ENCODE results near the gene DSC1. TPM values are rescaled to one million over a fixed set of nuclear protein-coding genes. Genes with fewer than 3 reads are reported as not detected.

The DSC1 gene
- total and polyA plus RNA-seq, 2 of the 8 experiments (the other 6 are each of a cell fraction or from before 2014, with no cell fraction given) = 0.02 TPM; not detected in 1

DNA sequence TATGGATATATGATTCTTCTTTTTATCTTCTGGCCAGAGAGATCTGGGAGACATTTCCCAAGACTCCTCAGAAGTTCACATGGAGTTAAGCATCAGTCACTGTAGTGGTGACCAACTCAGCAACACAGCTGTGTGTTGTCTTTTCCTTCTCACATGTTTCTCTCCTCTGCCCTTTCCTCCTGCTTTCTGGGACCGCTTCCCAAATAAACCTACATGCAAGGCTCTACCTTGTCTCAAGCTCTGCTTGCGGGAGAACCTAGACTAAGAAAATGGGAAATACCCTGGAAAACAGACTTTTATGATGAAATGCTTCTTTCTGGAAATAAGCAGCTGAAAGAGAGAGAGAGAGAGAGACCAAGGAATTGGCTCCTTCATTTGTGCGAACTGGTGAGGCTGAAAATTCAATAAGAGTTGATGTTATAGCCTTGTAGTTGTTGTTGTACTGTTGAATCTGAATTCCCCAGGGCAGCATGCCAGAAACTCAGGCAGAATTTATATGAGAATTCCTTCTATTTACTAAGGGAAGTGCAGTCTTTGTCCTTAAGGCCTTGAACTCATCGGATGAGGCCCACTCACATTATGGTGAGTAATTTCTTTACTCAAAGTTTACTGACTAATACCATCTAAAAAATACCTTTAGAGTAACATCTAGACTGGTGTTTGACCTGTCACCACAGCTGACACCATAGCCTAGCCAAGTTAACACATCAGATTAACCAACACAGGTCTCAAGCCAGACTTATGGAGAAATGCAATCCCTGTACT, 22.7 kb upstream of the DSC1 start:
- H2AFZ ChIP-seq (ENCODE audit: low read length) = no peak overlapping the region
- H4K20me1 ChIP-seq (replicated peaks in 1 of 2; ENCODE audit: control insufficient read depth in 1 of 2, insufficient read depth in 2 of 2, low read length in 2 of 2) = no peaks in the 10 kb centered on the region
- 69% methylated on average over 4 of the region's 4 CpGs; no CpG with 5 or more reads in 1 of the 2 experiments for WGBS, 2 experiments (ENCODE audit: extremely low coverage in 1 of 2, insufficient coverage in 1 of 2, insufficient read length in 1 of 2, insufficient replicate concordance in 2 of 2, low coverage in 1 of 2, low lambda C conversion rate in 2 of 2, missing lambda C conversion rate in 1 of 2)
- H2AK5ac ChIP-seq (ENCODE audit: low read depth, low read length) = no peak overlapping the region
- H3K4me1 ChIP-seq (replicated peaks in 1 of 4; ENCODE audit: control insufficient read depth in 3 of 4, insufficient read depth in 4 of 4, low read length in 3 of 4) = no peaks in the 10 kb centered on the region
- no peak overlapping the region for H3K4me2 ChIP-seq (ENCODE audit: insufficient read depth in 1 of 2, low read depth in 2 of 2, low read length in 2 of 2)
- no peak overlapping the region for H3K23ac ChIP-seq (ENCODE audit: insufficient read length)
- no peak overlapping the region for H2BK20ac ChIP-seq (ENCODE audit: low read length)
- no peaks in the 10 kb centered on the region for H3K79me1 ChIP-seq (ENCODE audit: low read depth, low read length)
- FAIRE-seq (no peak), DNase-seq (ENCODE audit: low read depth in 1 of 2, low spot score in 2 of 2) (no peak)
- H4K91ac ChIP-seq (replicated peaks; ENCODE audit: insufficient read length, low read length) = no peak overlapping the region
- no peak overlapping the region for H2BK120ac ChIP-seq (replicated peaks; ENCODE audit: low read depth, low read length)
- H4K8ac ChIP-seq (ENCODE audit: extremely low read depth, insufficient read depth, low read length) = no peak overlapping the region
- H3K4ac ChIP-seq (replicated peaks; ENCODE audit: insufficient read length, low read depth, low read length) = no peak overlapping the region
- no peak overlapping the region for H2BK5ac ChIP-seq (ENCODE audit: low read depth, low read length)
- H3K56ac ChIP-seq (replicated peaks; ENCODE audit: insufficient read length, low read depth, low read length) = no peak overlapping the region
- H3K27me3 ChIP-seq (replicated peaks in 1 of 4; ENCODE audit: control insufficient read depth in 3 of 4, extremely low read depth in 1 of 4, insufficient read depth in 3 of 4, low read length in 3 of 4) = no peaks in the 10 kb centered on the region
- H3K79me2 ChIP-seq (ENCODE audit: control insufficient read depth in 1 of 2, insufficient read depth in 2 of 2, low read length in 2 of 2) = no peaks in the 10 kb centered on the region
- H4K5ac ChIP-seq (ENCODE audit: insufficient read length, low read depth, low read length) = no peak overlapping the region
- H2BK15ac ChIP-seq (ENCODE audit: low read length) = no peak overlapping the region
- no peak overlapping the region for H3K27ac ChIP-seq (ENCODE audit: low read depth, low read length)
- no peak overlapping the region for H3K4me3 ChIP-seq (ENCODE audit: extremely low read depth in 1 of 4, insufficient read depth in 2 of 4, low read depth in 3 of 4, low read length in 4 of 4)
- peaks cover 0 to 4% of the 10 kb centered on the region in 2 experiments; a peak in 1 of 4 replicates for H3K9me3 ChIP-seq (ENCODE audit: insufficient read depth in 2 of 2, low read depth in 1 of 2, low read length in 1 of 2)
- no peak overlapping the region for H3K18ac ChIP-seq (ENCODE audit: extremely low read depth, low read length)
- no peak overlapping the region for H3K9ac ChIP-seq (replicated peaks in 1 of 4; ENCODE audit: extremely low read depth in 1 of 4, low read depth in 3 of 4, low read length in 3 of 4)
- H3K14ac ChIP-seq (ENCODE audit: insufficient read length) = no peak overlapping the region
- no peaks in the 10 kb centered on the region for H3K23me2 ChIP-seq (ENCODE audit: low read depth, low read length)
- no peak overlapping the region for H2BK12ac ChIP-seq (ENCODE audit: low read depth, low read length)
- ChIA-PET CTCF (ENCODE audit: partially characterized antibody) (no interaction called here), POLR2A (ENCODE audit: partially characterized antibody) (no interaction called here)
- H3K36me3 ChIP-seq (ENCODE audit: control insufficient read depth in 2 of 4, insufficient read depth in 4 of 4, low read length in 3 of 4) = no peaks in the 10 kb centered on the region
- TF ChIP-seq FOSL1 (IDR thresholded peaks at IDR 0.05; ENCODE audit: insufficient read depth, low read depth, low read length) (no peak), HDAC6 (IDR thresholded peaks at IDR 0.05; ENCODE audit: low read depth, low read length) (no peak), CBX8 (IDR thresholded peaks at IDR 0.05; ENCODE audit: borderline replicate concordance, low read depth, low read length) (no peak), SRF (IDR thresholded peaks at IDR 0.05; ENCODE audit: low read depth, low read length) (no peak), KDM4A (IDR thresholded peaks at IDR 0.05; ENCODE audit: low read depth, low read length, severe bottlenecking) (no peak), BACH1 (IDR thresholded peaks at IDR 0.05; ENCODE audit: low read length) (no peak), ASH2L (IDR thresholded peaks at IDR 0.05; ENCODE audit: low read length) (no peak), ZNF274 (IDR thresholded peaks at IDR 0.05; ENCODE audit: borderline replicate concordance, extremely low read depth, low read length) (no peak), CTBP2 (IDR thresholded peaks at IDR 0.05; ENCODE audit: borderline replicate concordance, insufficient read depth, insufficient read length, low read length) (no peak), GABPA (IDR thresholded peaks at IDR 0.05; ENCODE audit: borderline replicate concordance, insufficient read depth, low read length) (no peak)
- TF ChIP-seq, protein P1, sequence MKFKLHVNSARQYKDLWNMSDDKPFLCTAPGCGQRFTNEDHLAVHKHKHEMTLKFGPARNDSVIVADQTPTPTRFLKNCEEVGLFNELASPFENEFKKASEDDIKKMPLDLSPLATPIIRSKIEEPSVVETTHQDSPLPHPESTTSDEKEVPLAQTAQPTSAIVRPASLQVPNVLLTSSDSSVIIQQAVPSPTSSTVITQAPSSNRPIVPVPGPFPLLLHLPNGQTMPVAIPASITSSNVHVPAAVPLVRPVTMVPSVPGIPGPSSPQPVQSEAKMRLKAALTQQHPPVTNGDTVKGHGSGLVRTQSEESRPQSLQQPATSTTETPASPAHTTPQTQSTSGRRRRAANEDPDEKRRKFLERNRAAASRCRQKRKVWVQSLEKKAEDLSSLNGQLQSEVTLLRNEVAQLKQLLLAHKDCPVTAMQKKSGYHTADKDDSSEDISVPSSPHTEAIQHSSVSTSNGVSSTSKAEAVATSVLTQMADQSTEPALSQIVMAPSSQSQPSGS (IDR thresholded peaks at IDR 0.05; ENCODE audit: low read length) = no peak
